ENCODE results near the gene TIAM1. TPM values are rescaled to one million over a fixed set of nuclear protein-coding genes. Genes with fewer than 3 reads are reported as not detected.

The TIAM1 gene
- polyA plus RNA-seq, 1 donor from 2014 or later = 0.54 TPM

DNA sequence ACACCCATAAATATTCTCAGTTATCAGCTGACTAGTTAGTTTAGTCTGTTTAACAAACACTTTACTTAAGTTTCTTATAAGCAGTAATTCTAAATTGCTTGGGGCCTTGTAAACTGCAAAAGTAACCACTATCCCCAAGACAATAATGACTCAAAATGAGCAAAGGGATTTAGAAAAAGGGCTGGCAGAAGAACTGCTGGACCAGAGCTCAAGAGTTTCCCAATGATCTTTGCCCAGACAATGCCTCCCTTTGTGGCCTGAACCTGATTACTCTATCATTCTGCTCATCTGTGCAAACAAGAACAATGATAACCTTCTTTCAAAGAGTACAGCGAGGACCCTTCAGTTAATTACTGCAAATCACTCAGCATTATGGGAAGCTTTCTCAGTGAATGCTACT, 123.5 kb downstream of the TIAM1 start:
- no peaks in the 10 kb centered on the region for H3K9me3 Mint-ChIP-seq
- H3K27ac Mint-ChIP-seq = no peak overlapping the region
- H3K36me3 Mint-ChIP-seq = no peaks in the 10 kb centered on the region
- H3K27me3 Mint-ChIP-seq = no peaks in the 10 kb centered on the region
- no peak overlapping the region for H3K4me3 Mint-ChIP-seq
- H3K4me1 Mint-ChIP-seq = no peaks in the 10 kb centered on the region

DNA sequence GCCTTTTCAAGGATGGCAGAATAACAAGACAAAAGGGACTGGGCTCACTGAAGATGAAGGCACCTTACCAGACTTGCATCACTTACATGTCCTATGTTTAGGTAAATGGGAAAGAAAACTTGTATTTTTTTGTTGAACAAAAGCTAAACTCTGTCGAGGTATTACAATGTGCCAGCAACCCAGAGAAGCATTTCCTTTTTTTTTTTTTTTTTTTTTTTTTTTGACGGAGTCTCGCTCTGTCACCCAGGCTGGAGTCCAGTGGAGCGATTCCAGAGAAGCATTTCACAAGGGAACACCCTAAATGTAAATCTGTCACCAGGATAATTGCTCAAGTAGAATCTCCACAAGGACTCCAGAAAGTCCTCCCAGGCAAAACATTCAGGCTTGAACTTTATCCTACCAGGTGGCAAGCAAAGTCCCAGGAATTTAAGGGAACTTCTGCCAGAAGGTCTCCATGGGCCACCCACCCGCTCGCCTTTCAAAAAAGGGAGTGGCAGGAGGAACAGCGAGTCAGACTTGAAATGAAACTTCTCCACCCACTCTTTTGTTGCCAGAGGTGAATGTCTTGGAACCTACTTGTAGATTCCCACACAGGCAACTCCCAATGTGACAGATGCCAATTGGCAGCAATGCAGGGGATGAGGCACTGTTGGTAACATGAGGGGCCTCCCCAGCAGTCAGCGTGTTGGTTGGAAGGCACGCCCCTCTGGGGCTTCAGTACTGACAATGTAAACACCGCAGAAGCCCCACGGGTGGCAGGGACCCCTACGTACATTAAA, 125.0 kb downstream of the TIAM1 start:
- no peak overlapping the region for H3K27ac Mint-ChIP-seq

DNA sequence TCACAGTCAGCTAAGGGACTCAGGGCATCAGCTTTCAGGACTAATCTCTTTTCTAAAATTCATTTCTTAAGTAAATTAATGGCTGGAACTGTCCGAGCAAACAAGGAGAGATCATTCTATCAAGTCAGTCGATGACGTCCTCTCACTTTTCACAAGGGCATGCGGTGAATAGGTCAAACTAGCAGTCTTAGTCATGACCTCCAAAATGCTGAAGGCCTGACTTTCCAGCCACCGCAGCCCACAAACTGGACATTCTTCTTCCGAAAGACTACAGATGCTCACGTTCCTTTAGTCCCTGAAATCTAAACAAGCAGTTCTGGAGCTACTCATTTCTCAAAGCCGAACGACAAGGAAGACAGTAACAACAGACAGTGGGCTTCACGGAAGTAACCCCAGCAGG, 127.9 kb downstream of the TIAM1 start:
- Mint-ChIP-seq H3K27ac (peak overlapping the region in 1 of 3 donors; percentile 23), H3K27me3 (no peaks in the 10 kb centered on the region), H3K4me1 (no peaks in the 10 kb centered on the region), H3K4me3 (no peak overlapping the region), H3K9me3 (no peaks in the 10 kb centered on the region), H3K36me3 (no peaks in the 10 kb centered on the region)

More for the DNA sequence above, 125.0 kb downstream of the TIAM1 start:
- peak overlapping the region in 1 of 4 donors; percentile 18 for H3K4me3 Mint-ChIP-seq
- no peaks in the 10 kb centered on the region for H3K4me1 Mint-ChIP-seq
- no peaks in the 10 kb centered on the region for H3K27me3 Mint-ChIP-seq
- H3K9me3 Mint-ChIP-seq = no peaks in the 10 kb centered on the region
- no peaks in the 10 kb centered on the region for H3K36me3 Mint-ChIP-seq

DNA sequence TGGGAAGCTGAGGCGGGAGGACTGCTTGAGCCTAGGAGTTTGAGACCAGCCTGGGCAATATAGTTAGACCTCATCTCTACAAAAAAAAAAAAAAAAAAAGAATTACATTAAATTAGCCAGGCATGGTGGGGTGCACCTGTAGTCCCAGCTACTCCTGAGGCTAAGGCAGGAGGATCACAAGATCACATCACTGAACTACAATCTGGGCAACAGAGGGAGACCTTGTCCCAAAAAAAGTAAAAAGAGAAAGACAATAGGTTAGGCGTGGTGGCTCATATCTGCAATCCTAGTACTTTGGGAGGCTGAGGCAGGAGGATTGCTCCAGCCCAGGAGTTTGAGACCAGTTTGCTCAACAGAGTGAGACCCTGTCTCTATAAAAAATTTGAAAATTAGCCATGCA, 130.3 kb downstream of the TIAM1 start:
- Mint-ChIP-seq H3K36me3 (peaks cover 1% of the 10 kb centered on the region), H3K9me3 (no peaks in the 10 kb centered on the region), H3K27me3 (no peaks in the 10 kb centered on the region), H3K4me3 (no peak overlapping the region), H3K27ac (no peak overlapping the region), H3K4me1 (no peaks in the 10 kb centered on the region)

DNA sequence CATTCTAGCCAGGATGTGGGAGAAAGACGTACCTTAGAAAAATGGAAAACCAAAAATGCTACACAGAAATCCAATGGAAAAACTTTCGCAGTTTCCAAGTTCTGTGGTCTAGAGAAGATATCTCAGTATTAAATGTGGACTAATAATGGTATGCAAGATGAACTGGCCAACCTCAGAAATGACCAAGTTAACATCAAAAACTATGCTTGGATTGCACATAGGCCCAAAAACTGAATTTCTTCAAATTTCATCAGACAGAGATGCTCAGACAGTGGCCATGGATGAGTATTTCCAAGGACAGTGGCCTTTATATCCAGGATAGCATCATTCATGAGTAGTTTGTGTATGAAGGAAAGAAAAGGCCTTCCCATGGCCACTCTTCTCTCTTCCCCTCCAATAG, 132.2 kb downstream of the TIAM1 start:
- Mint-ChIP-seq H3K4me1 (no peaks in the 10 kb centered on the region), H3K27ac (no peak overlapping the region)

DNA sequence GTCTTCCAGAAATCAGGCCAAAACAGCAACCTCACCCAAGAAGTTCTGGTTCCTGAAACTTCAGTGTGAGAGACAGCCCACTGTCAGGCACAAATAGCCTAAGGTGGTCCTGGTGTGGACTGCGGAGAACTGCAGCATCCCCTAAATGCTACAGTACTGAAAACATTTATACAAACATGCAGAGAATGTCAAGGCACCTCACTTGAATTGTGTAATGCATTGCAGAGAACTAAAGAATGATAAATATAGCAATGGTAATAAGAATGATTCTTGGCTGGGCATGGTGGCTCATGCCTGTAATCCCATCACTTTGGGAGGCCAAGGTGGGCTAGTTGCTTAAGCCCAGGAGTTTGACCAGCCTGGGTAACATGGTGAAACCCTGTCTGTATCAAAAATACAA, 138.6 kb downstream of the TIAM1 start:
- H3K4me3 Mint-ChIP-seq = no peak overlapping the region
- no peaks in the 10 kb centered on the region for H3K27me3 Mint-ChIP-seq
- no peaks in the 10 kb centered on the region for H3K9me3 Mint-ChIP-seq
- peaks cover 1% of the 10 kb centered on the region for H3K36me3 Mint-ChIP-seq
- H3K27ac Mint-ChIP-seq = no peak overlapping the region
- H3K4me1 Mint-ChIP-seq = peaks cover 0 to 3% (median 0%) of the 10 kb centered on the region in 3 donors

More for the DNA sequence above, 132.2 kb downstream of the TIAM1 start:
- H3K4me3 Mint-ChIP-seq = no peak overlapping the region
- peaks cover 1% of the 10 kb centered on the region for H3K36me3 Mint-ChIP-seq
- H3K9me3 Mint-ChIP-seq = no peaks in the 10 kb centered on the region
- H3K27me3 Mint-ChIP-seq = no peaks in the 10 kb centered on the region

DNA sequence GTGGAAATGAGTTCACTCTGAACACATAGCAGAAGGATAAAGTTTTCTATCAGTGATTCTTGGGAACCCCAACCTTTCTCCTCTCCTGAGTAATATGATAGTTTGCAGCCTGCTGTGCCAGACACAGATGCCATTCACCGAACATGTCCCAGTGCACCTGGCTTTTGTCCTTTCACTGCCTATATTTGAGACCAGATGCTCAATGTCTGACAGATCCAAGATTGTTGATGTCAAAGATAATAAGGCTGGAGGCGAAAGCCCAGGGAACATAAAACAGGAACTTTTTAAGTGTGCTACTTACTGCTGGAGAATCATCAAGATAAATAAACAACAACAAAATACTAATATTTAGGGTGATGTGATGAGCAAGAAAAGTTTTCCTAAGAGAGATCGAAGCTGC, 139.3 kb downstream of the TIAM1 start:
- peaks cover 0 to 3% (median 0%) of the 10 kb centered on the region in 3 donors for H3K4me1 Mint-ChIP-seq
- no peak overlapping the region for H3K4me3 Mint-ChIP-seq
- no peaks in the 10 kb centered on the region for H3K36me3 Mint-ChIP-seq
- no peak overlapping the region for H3K27ac Mint-ChIP-seq
- H3K9me3 Mint-ChIP-seq = no peaks in the 10 kb centered on the region
- H3K27me3 Mint-ChIP-seq = no peaks in the 10 kb centered on the region

DNA sequence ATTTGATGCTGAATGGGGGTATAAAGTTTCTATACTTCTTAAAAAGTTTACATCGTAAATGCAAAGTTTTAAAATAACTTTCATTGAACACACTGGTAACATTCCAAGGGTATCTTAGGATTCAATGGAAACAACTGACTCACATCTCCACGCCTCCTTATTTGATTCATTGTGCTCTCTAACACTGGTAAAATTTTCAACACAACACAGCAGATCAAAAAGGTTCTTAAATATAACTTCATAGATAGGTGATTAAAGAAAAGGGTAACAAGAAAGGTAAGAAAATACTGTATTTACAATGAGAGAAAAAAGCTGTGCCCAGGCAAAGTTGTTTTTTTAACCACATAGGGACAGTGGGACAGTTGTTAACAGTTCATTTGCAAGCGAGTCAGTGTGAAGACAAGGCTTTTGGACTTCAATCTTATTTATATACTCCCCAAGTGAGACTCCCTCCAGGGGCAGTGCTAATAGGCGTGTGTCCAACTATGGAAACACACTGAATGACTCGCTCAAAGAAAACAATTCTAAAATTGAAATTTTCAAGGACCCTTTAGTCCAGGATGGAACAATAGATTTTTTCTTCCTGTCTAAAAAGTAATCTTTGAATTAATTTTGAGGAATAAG, 140.5 kb downstream of the TIAM1 start:
- H3K4me1 Mint-ChIP-seq = peaks cover 0 to 3% (median 0%) of the 10 kb centered on the region in 3 donors
- no peak overlapping the region for H3K4me3 Mint-ChIP-seq
- H3K36me3 Mint-ChIP-seq = no peaks in the 10 kb centered on the region
- no peaks in the 10 kb centered on the region for H3K27me3 Mint-ChIP-seq
- H3K9me3 Mint-ChIP-seq = no peaks in the 10 kb centered on the region
- no peak overlapping the region for H3K27ac Mint-ChIP-seq

DNA sequence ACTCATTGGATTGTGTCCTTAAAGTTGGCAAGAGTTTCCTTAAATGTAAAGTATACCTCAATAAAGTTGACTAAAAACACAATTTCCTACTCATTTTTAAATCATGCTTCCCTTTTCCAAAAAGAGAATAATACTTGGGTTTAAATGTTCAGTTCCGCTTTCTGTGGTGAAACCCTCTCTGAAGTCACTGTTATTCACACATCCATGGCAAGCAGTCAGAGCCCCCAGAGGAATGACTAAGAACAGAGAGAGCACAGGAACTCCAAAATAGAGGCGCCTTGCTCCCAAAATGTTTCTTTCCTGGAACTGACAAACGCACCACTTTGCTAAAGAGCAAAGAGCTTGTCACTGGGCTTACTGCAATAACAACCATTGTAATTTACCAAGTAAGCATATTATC, 142.5 kb downstream of the TIAM1 start:
- H3K36me3 Mint-ChIP-seq = no peaks in the 10 kb centered on the region
- H3K4me1 Mint-ChIP-seq = peaks cover 0 to 3% (median 0%) of the 10 kb centered on the region in 3 donors
- peak overlapping the region in 1 of 4 donors; percentile 28 for H3K4me3 Mint-ChIP-seq
- no peaks in the 10 kb centered on the region for H3K9me3 Mint-ChIP-seq
- no peaks in the 10 kb centered on the region for H3K27me3 Mint-ChIP-seq
- no peak overlapping the region for H3K27ac Mint-ChIP-seq

DNA sequence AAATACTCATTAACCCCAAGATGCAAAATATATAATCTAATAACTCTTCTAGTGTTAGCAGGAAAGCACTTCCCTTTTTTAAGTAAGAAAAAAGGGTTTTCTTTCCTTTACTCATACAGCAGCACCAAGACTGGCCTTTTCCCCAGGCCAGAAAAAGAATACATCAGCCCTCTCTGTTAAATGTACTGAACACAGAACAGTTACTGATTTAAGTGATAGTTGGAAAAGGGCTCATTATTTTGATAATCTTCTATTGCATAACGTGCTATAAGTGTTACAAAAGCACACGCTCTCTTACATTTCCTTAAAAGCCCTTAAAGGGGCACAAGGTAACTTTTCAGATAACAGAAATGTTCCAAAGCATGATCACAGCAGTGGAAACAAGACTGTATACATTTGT, 142.9 kb downstream of the TIAM1 start:
- Mint-ChIP-seq H3K4me1 (peaks cover 0 to 3% (median 0%) of the 10 kb centered on the region in 3 donors), H3K36me3 (no peaks in the 10 kb centered on the region), H3K27ac (no peak overlapping the region), H3K27me3 (no peaks in the 10 kb centered on the region), H3K9me3 (no peaks in the 10 kb centered on the region), H3K4me3 (peak overlapping the region in 1 of 4 donors; percentile 28)

DNA sequence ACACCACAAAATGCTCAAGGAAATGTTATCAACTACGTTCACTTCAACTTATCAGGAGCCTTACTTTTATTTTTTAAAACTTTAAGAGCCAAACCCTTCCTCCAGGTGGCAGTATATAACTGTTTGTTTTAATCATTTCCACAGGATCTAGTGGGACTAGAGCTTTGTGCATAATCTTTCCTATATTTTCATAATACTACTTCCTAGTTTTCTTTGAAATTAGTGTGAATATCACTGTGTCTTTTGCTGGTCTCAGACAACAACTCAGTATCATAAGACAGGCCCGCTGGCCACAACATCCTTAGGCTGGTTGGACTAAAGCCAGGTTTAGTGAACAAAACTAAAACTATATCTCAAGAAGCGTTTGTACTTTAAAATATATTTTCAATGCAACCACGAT, 145.5 kb downstream of the TIAM1 start:
- no peak overlapping the region for H3K4me3 Mint-ChIP-seq
- H3K36me3 Mint-ChIP-seq = no peaks in the 10 kb centered on the region
- H3K4me1 Mint-ChIP-seq = peaks cover 0 to 8% (median 2%) of the 10 kb centered on the region in 3 donors
- peaks cover 1% of the 10 kb centered on the region for H3K27me3 Mint-ChIP-seq
- no peaks in the 10 kb centered on the region for H3K9me3 Mint-ChIP-seq
- H3K27ac Mint-ChIP-seq = no peak overlapping the region

DNA sequence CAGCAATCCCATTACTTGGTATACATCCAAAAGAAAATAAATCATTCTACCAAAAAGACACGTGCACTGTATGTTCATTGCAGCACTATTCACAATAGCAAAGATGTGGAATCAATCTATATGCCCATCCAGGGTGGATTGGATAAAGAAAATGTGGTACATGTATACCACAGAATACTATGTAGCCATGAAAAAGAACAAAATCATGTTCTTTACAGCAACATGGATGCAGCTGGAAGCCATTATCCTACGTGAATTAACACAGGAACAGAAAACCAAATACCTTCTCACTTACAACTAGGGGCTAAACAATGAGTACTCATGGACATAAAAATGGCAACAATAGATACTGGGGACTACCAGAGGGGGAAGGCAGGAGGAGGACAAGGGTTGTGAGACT, 147.3 kb downstream of the TIAM1 start:
- H3K4me3 Mint-ChIP-seq = no peak overlapping the region
- H3K4me1 Mint-ChIP-seq = peaks cover 0 to 8% (median 2%) of the 10 kb centered on the region in 3 donors
- H3K27ac Mint-ChIP-seq = no peak overlapping the region
- H3K27me3 Mint-ChIP-seq = peaks cover 1% of the 10 kb centered on the region
- H3K36me3 Mint-ChIP-seq = no peaks in the 10 kb centered on the region
- H3K9me3 Mint-ChIP-seq = no peaks in the 10 kb centered on the region

DNA sequence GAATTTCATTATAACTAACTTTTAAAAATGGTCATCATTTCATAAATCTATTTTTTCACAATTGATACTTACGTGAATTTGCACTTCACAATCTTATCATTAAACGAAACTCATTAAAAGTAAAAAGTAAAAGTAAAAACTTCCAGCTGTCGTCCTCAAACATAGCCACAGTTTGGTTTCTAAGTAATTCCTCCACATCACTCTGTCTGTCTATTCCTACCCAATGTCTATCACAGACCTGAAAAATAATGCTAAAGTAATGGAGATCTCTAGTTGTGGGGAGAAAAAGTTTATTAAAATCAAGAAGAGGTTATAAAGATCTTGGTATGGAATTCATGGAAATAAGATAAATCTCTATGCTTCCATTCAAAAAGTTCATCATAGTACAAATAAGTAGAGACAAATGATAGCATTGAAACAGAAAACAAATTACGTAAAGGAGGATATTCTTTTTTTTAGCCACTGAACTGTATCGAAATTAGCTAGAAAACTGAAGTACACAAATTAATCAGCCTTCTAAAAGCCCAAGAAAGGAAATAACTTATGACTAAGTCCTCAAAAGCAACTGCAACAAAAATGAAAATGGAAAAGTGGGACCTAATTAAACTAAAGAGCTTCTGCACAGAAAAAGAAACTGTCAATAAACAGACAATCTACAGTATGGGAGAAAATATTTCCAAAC, 148.6 kb downstream of the TIAM1 start:
- Mint-ChIP-seq H3K4me3 (no peak overlapping the region), H3K4me1 (peaks cover 0 to 6% (median 2%) of the 10 kb centered on the region in 3 donors), H3K36me3 (no peaks in the 10 kb centered on the region), H3K9me3 (no peaks in the 10 kb centered on the region), H3K27me3 (peaks cover 1% of the 10 kb centered on the region), H3K27ac (no peak overlapping the region)

DNA sequence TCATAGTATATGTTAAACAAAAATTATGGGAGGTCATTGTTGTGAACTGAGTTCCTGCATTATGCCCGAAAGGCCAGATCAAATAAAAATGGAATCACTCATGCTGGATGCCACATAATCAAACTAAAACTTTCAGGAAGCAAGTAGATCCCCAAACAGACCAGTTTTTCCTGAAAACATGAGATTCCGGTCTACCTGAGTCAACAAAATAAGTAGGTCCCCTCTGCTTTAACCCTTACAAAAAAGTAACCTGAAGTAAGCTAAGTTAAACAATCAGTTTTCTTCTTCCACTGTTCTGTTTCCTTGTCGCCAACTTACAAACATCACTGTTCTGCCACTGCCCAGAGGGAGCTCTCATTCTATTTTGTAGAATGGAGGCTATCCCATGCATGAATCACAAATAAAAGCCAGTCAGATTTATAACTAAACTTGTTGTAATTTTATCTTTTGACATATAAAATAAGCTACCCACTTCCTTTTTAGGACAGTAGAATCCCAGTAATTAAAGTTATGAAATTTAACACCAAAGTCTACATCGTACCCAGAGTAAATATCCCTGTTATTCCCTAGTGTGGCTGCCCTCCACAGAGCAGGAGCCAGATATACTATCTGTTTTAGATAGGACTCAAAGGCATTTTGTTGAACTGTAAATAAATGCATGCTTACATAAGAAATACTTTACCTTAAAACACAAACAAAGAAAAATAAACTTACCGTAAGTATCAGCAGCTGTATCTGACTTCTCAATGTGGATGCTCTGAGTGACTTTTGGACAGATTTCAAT, 149.4 kb downstream of the TIAM1 start:
- Mint-ChIP-seq H3K4me3 (no peak overlapping the region), H3K9me3 (no peaks in the 10 kb centered on the region), H3K36me3 (no peaks in the 10 kb centered on the region), H3K4me1 (peaks cover 0 to 6% (median 2%) of the 10 kb centered on the region in 3 donors), H3K27me3 (peaks cover 1% of the 10 kb centered on the region), H3K27ac (no peak overlapping the region)

DNA sequence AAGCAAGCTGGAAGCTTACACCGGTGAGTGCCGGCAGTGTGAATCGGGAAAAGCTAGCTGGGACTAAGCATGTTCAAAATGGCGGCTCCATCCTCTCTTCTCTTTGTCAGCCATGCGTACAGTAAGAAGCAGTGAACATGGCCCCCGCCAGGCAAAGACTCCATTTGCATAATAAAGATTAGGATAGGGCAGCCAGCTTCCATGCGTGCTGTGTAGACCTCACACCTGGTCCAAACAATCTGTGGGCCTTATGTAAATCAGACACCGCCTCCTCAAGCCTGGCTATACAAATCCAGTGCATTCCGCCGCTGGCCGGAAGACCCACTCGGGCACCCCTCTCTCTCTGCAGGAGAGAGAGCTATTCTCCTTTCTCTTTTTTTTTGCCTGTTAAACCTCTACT, 150.3 kb downstream of the TIAM1 start:
- no peaks in the 10 kb centered on the region for H3K9me3 Mint-ChIP-seq
- no peak overlapping the region for H3K27ac Mint-ChIP-seq
- H3K36me3 Mint-ChIP-seq = no peaks in the 10 kb centered on the region
- peaks cover 1% of the 10 kb centered on the region for H3K27me3 Mint-ChIP-seq
- H3K4me3 Mint-ChIP-seq = no peak overlapping the region
- peaks cover 0 to 6% (median 2%) of the 10 kb centered on the region in 3 donors for H3K4me1 Mint-ChIP-seq

All from IgD-negative memory B cell (primary cell).